HepG2 (cell line): ENCODE results near the gene GDF15. TPM values are rescaled to one million over a fixed set of nuclear protein-coding genes. Genes with fewer than 3 reads are reported as not detected.
A peak's percentile ranks its signal among the peaks of the same experiment; 100 is the strongest.

Experiments used
- CHD2 ChIP-seq: IDR thresholded peaks from 2 replicates; pipeline ENCODE4 v1.6.1; 2011; ENCODE audit warnings: low read depth, low read length, improper control_type of control experiment
- HNF4A ChIP-seq: sonication (generic); formaldehyde crosslinking; IDR thresholded peaks from 2 replicates; pipeline ENCODE4 v1.4.0; 2020; ENCODE audit warnings: missing genetic modification reagents
- KDM2A ChIP-seq: sonication (generic); formaldehyde crosslinking; IDR thresholded peaks from 2 replicates; pipeline ENCODE4 v1.4.0; 2020; ENCODE audit warnings: low read depth, missing genetic modification reagents, borderline replicate concordance
- MLXIP ChIP-seq: sonication (generic); formaldehyde crosslinking; IDR thresholded peaks from 2 replicates; pipeline ENCODE4 v1.9.0; 2021; ENCODE audit warnings: missing genetic modification reagents, borderline replicate concordance
- MYNN ChIP-seq: sonication (generic); formaldehyde crosslinking; IDR thresholded peaks from 2 replicates; pipeline ENCODE4 v1.4.0; 2020; ENCODE audit warnings: mild to moderate bottlenecking, low read depth, missing genetic modification reagents
- POLR2AphosphoS5 ChIP-seq: IDR thresholded peaks from 2 replicates; pipeline ENCODE4 v1.6.1; 2012; ENCODE audit warnings: low read depth, low read length
- RELA ChIP-seq: sonication (generic); formaldehyde crosslinking; IDR thresholded peaks from 2 replicates; pipeline ENCODE4 v1.4.0; 2020; ENCODE audit warnings: missing genetic modification reagents
- RNF219 ChIP-seq: sonication (generic); formaldehyde crosslinking; IDR thresholded peaks from 2 replicates; pipeline ENCODE4 v1.5.0; 2020; ENCODE audit warnings: mild to moderate bottlenecking, missing genetic modification reagents
- TCF7L2 ChIP-seq: IDR thresholded peaks from 2 replicates; pipeline ENCODE4 v1.6.1; 2011; ENCODE audit warnings: mild to moderate bottlenecking, low read depth, low read length, moderate library complexity
- ZBTB2 ChIP-seq: sonication (generic); formaldehyde crosslinking; IDR thresholded peaks from 2 replicates; pipeline ENCODE4 v1.8.0; 2022; ENCODE audit warnings: low read depth, missing genetic modification reagents
- ZFX ChIP-seq: sonication (generic); formaldehyde crosslinking; IDR thresholded peaks from 2 replicates; pipeline ENCODE4 v1.4.0; 2020; ENCODE audit warnings: mild to moderate bottlenecking, low read depth, missing genetic modification reagents, moderate library complexity
- ZNF512 ChIP-seq: sonication (generic); formaldehyde crosslinking; IDR thresholded peaks from 2 replicates; pipeline ENCODE4 v1.4.0; 2020; ENCODE audit warnings: mild to moderate bottlenecking, missing genetic modification reagents
- ZNF776 ChIP-seq: sonication (generic); formaldehyde crosslinking; IDR thresholded peaks from 2 replicates; pipeline ENCODE4 v1.4.0; 2020; ENCODE audit warnings: mild to moderate bottlenecking, missing genetic modification reagents
- ZXDC ChIP-seq: sonication (generic); formaldehyde crosslinking; IDR thresholded peaks from 2 replicates; pipeline ENCODE4 v1.5.0; 2020; ENCODE audit warnings: mild to moderate bottlenecking, missing genetic modification reagents
- polyA plus RNA-seq, 8 experiments: library from polyadenylated mRNA; depleted of rRNA in 3 of 8; stranded (reverse) in 7 of 8; unstranded in 1 of 8; fragments of >200 nt; fragmentation: Illumina TruSeq in 4 of 8; extraction: Trizol in 4 of 8; gene quantifications; 2 replicates each; pipeline versions ENCODE4 v1.2.1 to v1.2.3, GENCODE V29; 2011 to 2016; ENCODE audit warnings: low read depth in 4 of 8, missing spikeins in 1 of 8, mixed read lengths in 1 of 8; ENCODE audit not compliant: insufficient read depth in 1 of 8
- total RNA-seq, 5 experiments: library from RNA; depleted of rRNA; stranded (reverse); fragments of >200 nt; fragmentation: Illumina TruSeq; extraction: Trizol; gene quantifications; 2 replicates each; pipeline ENCODE4 v1.2.3, GENCODE V29; 2016; ENCODE audit warnings: low read depth in 1 of 5
- TF ChIP-seq, protein P1 (sequence below): sonication (generic); formaldehyde crosslinking; IDR thresholded peaks from 2 replicates; pipeline ENCODE4 v1.4.0; 2020; ENCODE audit warnings: missing genetic modification reagents

GDF15 gene
- total and polyA plus RNA-seq, 2 of the 13 experiments (the other 11 are each of a cell fraction or from before 2014, with no cell fraction given): 146 to 422 TPM

DNA sequence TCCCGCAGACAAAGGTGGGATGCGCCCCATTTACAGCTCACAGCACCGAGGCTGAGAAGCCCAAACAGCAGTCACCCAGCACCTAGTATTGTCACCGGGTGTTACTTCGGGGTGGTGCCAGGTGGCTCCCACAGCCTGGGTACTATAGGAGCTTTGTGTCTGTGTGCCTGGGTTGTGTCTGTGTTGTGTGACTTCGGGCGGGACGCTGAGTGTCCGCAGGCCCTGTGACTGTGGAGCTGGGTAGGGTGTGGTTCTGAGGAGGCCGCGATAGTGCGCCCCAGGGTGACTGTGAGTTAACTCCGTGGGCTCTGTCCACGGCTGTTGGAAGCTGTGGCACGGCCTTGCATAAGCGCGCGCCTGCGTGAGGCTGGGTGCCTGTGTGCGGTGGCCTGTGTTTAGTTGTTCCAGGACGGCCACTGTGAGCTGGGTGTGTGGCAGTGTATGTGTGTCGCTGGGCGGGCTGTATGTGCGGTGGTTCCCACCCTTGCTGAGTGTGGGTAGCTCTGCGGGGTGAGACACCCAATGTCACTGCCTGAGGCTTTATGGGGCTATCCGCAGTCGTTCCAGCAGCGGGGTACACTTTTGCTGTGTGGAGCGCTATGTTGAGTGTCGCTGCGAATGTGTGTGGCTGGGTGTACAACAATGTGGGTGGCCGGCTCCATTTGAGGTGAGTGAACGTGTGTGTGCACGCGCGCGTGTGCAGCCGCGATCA, 32.7 kb downstream of the GDF15 start (continued):
- TF ChIP-seq ZXDC (CRISPR knock-in tag) (0 out of 2 replicates have a peak, but pooled peaks have one; percentile 25), ZBTB2 (no peak; the same call in 1 of the 2 replicates), POLR2AphosphoS5 (no peak), HNF4A (CRISPR knock-in tag) (no peak), CHD2 (no peak), RELA (CRISPR knock-in tag) (no peak), KDM2A (CRISPR knock-in tag) (0 out of 2 replicates have a peak, but pooled peaks have one; percentile 36), ZNF776 (no peak), MLXIP (CRISPR knock-in tag) (no peak; the same call in 1 of the 2 replicates), MYNN (no peak), TCF7L2 (no peak), ZFX (CRISPR knock-in tag) (peak; percentile 26; the same call in 1 of the 2 replicates), ZNF512 (CRISPR knock-in tag) (no peak), RNF219 (CRISPR knock-in tag) (no peak)
- TF ChIP-seq, protein P1, sequence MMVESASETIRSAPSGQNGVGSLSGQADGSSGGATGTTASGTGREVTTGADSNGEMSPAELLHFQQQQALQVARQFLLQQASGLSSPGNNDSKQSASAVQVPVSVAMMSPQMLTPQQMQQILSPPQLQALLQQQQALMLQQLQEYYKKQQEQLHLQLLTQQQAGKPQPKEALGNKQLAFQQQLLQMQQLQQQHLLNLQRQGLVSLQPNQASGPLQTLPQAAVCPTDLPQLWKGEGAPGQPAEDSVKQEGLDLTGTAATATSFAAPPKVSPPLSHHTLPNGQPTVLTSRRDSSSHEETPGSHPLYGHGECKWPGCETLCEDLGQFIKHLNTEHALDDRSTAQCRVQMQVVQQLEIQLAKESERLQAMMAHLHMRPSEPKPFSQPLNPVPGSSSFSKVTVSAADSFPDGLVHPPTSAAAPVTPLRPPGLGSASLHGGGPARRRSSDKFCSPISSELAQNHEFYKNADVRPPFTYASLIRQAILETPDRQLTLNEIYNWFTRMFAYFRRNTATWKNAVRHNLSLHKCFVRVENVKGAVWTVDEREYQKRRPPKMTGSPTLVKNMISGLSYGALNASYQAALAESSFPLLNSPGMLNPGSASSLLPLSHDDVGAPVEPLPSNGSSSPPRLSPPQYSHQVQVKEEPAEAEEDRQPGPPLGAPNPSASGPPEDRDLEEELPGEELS: no peak
